HG02840 (cell line): ENCODE results near the gene HADHB.
"Not testable (repeated sequence)": the region's sequence is repeated elsewhere in the genome, so short reads cannot be mapped to it uniquely, and the experiment has no call there.

Experiments
- ATAC-seq: cut with Tn5 transposase; IDR thresholded peaks from one replicate; pipeline ENCODE4 v1.9.1; 2021; ENCODE audit warnings: mild to moderate bottlenecking, moderate library complexity, moderate number of reproducible peaks; ENCODE audit not compliant: unreplicated experiment, low FRiP score

The HADHB gene

DNA sequence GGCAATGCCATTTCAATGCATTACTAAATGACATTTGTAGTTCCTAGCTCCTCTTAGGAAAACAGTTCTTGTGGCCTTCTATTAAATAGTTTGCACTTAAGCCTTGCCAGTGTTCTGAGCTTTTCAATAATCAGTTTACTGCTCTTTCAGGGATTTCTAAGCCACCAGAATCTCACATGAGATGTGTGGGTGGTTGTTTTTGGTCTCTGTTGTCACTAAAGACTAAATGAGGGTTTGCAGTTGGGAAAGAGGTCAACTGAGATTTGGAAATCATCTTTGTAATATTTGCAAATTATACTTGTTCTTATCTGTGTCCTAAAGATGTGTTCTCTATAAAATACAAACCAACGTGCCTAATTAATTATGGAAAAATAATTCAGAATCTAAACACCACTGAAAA, 45.3 kb downstream of the HADHB start:
- no peak for ATAC-seq

DNA sequence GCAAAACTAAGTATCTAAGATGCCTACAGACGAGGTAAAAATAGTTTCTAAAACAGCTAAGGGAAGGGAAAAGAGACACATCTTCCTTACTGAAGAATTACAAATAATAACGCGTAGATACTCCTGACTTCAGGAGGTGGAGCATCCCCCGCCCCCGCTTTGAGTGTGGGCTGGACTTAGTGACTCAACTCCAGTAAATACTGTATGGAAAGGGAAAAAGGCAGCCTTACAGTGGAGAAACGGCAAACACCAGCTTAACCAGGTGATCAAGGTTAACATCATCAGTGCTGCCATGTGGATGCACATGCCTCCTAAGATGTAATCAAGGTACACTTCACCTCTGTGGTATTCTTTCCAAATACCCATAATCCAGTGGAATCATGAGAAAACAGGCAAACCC, 47.9 kb downstream of the HADHB start:
- ATAC-seq: no peak

DNA sequence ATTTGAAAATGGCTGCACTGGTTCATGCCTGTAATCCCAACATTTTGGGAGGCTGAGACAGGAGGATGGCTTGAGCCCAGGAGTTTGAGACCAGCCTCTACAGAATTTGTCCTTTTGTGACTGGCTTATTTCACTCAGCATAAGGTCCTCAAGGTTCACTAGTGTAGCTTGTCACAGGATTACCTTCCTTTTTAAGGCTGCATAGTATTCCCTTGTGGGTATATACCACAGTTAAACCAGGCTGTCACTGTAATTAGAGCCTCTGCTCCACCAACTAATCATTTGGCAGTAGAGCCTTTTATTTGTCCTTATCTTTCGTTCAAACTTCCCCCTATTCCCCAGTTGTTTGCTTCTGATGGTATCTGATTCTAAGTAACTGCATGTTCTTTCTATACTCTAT, 50.8 kb downstream of the HADHB start:
- ATAC-seq: no peak

DNA sequence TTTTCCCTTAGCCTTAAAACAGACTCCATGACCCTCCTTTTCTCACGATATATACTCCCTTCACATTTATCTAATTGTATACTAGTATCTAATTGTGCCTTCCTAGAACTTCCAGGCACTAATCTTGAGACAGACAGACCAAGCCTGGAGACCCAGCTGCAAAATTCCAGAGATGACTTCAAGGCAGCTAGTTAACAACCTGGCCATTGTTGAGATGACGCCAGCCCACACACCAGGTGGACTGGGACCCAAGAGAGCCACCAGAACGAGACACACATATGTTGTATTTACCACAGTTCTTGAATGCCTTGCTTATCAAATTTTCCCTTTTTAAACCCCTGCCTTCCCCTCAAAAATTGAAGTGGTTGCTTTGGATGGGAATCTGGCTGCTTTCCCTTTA, 52.3 kb downstream of the HADHB start:
- no peak for ATAC-seq

DNA sequence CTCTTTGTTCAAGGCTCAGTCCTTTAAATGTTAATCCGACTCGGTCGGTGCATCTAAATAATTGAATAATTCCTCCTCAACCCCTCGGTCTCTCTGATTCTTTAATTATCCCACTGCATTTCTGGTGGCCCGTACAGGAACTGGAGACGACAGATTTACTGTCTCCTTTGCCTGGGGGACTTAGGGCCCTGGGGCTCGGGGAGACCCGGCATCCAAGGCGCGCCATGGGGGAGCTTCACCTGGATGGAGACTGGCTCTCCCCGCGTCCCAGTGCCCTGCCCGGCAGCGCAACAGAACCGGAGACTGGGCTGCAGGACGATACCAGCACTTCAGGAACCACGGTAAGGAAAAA, 53.5 kb downstream of the HADHB start:
- no peak for ATAC-seq

DNA sequence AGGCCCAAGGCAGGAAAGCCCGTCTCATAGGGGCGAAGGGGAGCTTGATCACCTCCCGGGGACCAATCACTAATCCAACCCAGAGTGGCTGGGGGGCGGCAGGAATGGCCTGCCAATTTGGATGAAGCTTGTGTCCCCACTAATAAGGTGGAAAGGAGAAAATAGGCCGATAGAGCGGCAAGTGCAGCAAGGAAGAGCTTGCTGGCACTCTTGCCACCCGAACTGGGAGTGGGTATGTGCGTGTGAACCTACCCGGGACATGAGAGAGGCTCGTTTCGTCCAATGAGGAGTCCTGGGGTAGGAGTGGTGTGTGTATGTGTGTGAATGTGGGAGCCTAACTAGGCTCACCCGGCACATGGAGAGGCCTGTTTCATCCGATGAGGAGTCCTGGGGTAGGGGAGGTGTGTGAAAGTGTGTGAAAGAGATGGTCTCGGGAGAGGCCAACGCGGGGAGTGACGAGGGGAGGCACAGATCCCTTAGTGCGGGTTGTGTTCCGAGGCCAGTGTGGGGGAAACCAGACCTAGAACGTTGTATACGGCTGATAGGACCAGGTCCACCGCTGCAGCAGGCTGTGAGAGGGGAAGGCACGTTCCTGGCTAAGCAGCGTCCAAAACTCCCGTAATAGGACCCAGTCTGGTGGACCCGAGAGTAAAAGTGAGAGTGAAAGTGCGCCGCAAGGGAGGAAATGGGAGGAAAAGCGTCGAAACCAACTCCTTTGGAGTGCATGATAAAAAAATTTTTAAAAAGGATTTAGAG, 54.1 kb downstream of the HADHB start:
- ATAC-seq: no peak

DNA sequence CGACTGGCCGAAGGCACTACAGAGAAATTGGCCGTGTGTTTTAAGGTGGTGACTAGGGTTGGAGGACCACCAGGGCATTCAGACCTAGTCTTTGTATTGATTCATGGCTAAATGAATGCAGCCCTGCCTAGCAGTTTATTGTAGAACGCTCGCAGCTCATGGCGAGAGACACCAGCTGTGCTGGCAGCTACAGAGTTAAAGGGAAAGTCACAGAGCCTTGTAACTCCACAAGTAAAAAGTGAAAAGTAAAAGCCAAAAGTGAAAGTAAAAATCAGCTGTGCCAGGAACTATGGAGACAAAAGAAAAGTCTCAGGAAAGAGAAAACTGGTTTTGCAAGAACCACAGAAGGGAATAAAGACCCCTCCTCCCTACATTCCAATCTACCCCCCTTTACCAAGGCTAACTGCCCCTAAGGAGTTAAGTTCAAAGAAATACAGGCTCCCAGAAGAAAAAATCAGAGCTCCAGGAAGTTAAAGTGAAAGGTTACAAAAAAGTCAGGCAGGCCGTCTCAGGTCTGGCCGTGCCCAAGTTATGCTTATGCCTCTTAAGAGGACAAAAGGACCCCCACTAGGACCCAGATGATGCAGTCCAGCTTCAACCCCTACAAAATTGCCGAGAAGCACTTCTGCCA, 54.8 kb downstream of the HADHB start:
- ATAC-seq: no peak

DNA sequence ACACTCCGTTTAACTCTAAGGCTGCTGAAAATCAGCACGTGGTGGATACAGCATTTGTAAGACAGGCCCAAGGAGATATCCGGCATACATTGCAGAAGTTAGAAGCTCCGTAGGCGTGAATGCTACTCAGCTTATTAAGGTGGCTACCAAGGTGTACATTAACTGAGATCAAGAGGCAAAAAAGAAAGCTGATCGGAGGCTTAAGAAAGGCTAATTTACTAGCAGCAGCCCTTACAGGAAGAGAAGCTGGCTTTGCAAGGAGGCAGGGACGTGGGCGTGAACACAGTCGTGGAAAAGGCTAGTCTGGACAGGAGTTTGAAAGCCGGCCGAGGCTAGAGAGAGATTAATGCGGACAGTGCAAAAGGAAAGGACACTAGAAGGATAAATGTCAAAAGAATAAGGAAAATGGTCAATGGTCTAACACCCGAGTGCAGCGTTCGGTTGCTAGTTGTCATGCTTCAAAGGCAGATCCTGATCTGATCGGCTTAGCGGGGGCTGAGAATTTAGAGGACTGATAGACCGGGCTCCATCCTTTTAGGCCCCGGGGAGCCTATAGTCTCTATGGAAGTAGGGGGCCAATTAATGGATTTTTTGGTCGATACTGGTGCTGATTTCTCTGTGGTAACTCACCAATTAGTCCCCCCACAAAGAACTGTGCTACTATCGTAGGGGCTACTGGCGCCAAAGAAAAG, 55.6 kb downstream of the HADHB start:
- no peak for ATAC-seq

DNA sequence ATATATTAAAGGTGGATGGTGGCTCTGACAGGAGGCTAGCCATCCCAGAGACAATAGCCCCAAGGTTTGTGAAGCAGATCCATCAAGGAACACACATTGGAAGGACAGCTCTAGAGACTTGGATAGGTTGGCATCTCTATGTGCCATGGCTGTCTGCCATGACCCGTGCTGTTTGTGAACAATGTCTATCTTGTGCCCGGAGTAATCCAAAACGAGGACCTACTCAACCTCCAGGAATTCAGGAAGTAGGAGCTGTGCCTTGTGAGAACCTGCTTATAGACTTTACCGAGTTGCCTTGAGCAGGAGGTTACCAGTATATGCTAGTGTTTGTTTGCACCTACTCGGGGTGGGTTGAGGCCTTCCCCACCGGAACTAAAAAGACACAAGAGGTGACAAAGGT, 58.1 kb downstream of the HADHB start:
- ATAC-seq: no peak

DNA sequence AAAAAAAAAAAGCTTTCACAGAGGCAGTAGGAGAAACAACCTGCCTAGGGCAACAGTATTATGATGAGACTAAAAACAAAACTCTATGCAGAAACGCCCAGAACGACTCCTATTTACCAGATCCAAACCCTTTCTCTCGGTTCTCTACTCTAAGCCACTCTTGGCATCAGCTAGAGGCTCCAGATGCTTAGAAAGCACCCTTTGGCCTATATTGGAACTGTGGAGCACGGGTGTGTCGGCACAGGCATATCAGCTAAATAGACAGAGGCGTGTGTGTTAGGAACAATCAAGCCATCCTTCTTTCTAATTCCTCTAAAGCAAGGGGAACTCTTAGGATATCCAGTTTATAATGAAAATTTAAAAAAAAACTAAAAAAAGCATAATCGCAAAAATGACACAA, 60.4 kb downstream of the HADHB start:
- not testable (repeated sequence) for ATAC-seq

DNA sequence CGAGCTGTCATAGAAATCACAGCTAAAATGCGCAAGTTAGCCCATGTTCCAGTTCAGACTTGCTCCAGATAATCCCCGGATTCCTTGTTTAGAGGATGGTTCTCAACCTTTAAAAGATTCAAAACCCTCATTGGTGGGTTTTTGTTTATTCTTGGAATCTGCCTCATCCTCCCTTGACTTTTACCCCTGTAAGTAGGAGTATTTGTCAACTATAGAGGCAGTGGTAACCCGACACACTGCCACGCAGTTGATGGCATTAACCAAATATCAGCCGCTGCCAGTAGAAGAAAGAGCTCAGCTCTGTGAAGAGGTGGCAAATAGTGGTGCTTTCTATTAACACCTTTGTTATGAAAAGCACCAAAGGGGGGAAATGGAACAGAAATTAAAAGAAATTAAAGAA, 60.8 kb downstream of the HADHB start:
- ATAC-seq: no peak

DNA sequence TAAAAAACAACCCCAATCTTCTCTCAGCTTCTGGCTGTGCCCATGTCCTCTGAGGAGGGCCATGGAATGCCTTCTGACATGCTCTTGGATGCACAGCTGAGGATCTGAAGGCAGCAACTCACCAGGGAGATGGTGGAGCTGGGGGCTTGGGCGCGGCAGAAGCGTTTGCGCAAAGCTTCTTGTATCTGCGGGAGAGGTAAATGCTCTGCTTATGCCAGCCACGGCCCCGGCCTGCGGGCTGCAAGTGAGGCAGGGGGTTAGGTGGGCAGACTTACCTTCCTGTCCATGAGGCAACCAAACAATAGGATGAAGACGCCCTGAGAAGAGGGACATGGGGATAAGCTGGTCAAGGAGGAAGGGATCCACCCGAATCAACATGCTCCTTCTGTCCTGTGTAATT, 65.2 kb downstream of the HADHB start:
- no peak for ATAC-seq

DNA sequence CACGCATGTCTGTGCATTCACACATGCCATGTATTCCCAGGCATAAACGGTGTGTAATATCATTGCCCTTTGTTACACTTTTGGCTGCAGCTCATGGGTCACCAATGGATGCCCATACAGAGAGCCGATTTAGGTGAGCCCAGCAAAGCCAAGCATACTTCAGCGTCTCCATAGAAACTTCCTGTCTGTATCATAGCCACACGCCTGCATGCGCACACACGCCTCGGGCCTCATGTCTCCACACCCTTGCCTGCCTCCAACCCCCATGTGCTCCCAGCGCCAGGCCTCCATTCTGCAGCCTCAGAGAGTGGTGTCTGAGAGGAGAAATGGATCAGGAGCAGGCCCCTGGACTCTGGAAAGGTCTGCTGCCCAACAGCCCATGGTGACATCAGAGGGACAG, 67.7 kb downstream of the HADHB start:
- ATAC-seq: no peak

DNA sequence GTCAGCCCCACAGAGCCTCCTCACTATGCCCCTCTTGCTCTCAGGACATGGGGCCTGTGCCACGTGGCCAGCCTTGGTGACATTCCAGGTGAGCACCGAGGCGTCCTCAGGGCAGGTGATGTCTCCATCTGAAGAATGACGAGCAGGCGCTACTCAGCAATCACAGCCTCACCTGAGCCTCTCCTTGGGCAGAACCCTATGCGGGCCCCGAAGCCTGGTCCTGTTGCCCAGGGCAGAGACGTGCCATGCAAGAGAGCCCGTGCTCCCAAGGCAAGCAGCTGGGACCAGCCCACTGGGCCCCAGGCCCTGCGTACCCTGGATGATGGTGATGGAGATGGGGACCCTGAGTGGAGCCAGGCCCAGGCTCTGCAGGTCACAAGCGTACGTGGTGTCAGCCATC, 68.7 kb downstream of the HADHB start:
- ATAC-seq: no peak

DNA sequence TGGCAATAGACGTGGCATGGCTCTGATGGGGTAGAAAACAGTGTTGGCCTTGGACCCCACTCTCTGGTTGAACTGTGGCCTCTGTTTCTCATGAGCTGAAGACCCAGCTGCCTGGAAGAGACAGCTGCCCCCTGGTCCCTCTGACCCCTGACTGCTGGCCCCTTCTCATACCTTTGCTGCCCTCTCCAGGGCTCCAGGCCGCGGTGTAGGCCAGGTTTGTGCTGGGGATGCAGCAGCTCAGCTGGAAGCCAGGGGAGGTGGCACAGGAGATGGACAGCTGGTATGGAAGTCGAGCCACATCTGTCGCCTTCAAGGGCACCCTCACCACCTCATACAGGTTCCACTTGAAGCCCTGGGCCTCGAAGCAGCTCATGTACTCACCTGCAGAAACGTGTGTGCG, 69.5 kb downstream of the HADHB start:
- no peak for ATAC-seq

DNA sequence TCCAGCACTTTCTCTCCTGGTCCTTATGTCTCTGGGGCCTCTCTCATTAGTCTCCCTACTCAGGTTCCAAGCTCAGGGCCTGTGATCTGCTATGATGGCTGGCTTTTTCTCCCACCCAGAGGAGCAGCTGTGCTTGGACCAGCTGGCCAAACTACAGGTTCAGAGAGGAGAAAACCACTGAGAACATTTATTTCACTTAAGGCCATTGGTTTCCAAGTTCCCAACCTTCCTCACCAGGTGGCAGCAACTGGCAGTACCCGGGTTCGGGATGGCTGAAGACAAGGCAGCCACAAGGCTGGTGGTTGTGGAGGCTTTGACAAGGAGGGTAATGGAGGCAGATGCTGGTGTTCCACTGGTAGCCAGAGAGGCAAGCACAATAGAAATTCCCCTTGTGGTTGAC, 71.3 kb downstream of the HADHB start:
- ATAC-seq: no peak

DNA sequence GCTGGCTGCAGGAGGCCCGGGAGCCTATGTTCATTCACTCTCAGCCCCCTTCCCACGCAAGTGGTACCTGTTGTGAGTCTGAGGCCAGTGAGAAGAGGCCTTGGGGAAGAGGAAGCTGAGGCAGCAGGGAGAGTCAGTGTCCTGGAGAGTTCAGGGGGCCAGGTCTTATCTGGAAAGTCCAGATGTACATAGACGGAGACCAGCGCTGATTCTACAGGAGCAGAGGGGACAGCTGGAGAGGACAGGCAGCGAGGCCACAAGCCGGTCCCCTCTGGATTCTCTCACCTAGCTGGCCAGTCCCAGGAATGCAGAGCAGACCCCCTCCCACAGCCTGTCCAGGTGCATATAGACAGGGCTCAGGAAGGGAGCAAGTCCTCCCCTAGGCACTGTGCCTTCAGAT, 72.1 kb downstream of the HADHB start:
- no peak for ATAC-seq

DNA sequence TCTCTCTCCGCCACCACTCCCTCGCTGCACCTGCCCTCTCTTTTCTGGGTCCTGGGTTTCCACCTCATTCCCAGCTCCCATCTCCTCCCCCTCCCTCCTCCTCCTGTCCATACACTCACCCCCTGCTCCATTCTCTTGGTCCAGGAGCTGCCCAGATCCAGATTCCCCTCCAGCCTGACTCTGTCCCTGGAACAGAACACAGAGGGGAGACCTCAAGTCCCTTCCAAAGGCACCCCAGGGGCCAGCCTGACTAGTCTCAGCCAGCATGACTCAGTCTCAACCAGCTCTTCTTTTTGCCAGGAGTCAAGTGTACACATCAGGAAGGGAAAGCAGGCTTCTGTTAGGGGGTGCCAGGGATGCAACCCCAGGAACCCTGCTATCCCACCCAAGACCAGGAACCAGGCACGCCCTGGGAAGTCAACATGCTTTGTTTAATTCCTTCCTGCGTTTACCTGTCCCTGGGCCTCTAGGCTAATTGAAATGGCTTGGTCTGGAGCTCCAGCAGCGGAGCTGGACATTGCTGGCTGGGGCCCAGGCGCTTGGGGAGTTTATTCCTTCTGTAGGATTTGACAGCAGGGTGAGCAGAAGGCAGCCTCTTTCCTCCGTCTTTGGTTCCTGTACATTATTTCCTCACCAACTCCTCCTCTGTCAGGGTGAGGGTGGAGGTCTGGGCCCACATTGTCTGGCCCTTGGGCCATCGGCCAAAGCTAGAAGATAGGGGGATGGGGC, 72.8 kb downstream of the HADHB start:
- ATAC-seq: no peak

DNA sequence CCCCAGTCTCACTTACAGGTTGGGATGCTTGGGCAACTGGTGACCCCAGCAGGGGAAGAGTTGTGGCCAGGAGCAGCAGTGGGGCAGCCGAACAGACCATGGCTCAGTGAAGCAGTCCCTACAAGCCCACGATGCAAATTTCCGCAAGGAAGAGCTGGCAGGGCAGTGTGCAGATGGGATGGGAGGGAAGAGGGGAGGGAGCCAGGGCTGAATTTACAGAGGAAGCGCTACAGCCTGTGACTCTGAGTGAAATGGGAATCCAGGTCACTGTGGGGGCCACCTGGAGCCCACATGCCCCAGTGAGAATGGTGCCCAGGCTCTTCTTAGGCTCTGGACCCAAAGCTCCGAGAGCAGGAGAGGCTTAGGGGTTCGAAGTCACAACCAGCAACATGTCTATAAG, 74.2 kb downstream of the HADHB start:
- no peak for ATAC-seq

DNA sequence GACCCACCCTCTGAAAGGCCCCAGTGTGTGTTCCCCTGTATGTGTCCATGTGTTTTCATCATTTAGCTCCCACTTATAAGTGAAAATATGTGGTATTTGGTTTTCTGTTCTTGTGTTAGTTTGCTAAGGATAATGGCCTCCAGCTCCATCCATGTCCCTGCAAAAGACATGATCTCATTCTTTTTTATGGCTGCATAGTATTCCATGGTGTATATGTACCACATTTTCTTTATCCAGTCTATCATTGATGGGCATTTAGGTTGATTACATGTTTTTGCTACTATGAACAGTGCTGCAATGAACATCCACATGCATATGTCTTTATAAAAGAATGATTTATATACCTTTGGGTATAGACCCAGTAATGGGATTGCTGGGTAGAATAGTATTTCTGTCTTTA, 79.7 kb downstream of the HADHB start:
- not testable (repeated sequence) for ATAC-seq

DNA sequence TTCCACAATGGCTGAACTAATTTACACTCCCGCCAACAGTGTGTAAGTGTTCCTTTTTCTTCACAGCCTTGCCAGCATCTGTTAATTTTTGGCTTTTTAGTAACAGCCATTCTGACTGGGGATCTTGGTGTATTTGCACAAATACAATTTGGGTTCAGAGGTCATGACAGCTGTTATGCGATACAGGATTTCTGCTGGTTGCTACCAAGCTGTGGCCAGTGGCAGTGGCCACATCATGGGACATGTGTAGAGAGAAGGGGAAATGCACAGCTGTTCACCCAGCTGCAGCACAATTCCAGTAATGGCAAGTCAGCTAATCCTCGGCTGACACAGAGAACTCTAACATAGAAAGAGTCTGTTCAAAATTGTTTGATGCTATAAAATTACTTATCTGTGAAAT, 80.2 kb downstream of the HADHB start:
- ATAC-seq: no peak
